22Rv1 (cell line): Measurements from ENCODE around the gene MTA1.
A peak's percentile ranks its signal among the peaks of the same experiment; 100 is the strongest.

Experiments used
- H3K27ac ChIP-seq: fragments of 450-650 bp; 2 replicates; pipeline ENCODE4 v1.5.1; 2017
- CTCF ChIP-seq: fragments of 450-650 bp; IDR thresholded peaks from 2 replicates; pipeline ENCODE4 v1.5.1; 2017; ENCODE audit warnings: mild to moderate bottlenecking
- ZFX ChIP-seq: fragments of 450-650 bp; IDR thresholded peaks from 2 replicates; pipeline ENCODE4 v1.6.1; 2017; ENCODE audit warnings: antibody characterized with exemption, borderline replicate concordance

MTA1 gene

GRCh38 chr14:105419195-105420091 is at the start of gene MTA1:
MTA1 (plus strand) TSS chr14:105419827; CDS start chr14:105420036, 209 bp downstream.
- TF ChIP-seq ZFX = no peak
- H3K27ac ChIP-seq = peak within 1 kb of the TSS; percentile 78

- TF ChIP-seq ZFX (no peak), CTCF (peak; percentile 25; the same call in 1 of the 2 replicates)
- 0 out of 2 replicates have a peak overlapping the region, but pooled peaks have one; percentile 9 for H3K27ac ChIP-seq
These were observed 45.2 kb upstream of the MTA1 start for GRCh38 chr14:105374389-105374788.

GRCh38 chr14:105375635-105376057 is 44.0 kb upstream of the MTA1 start:
- no peak overlapping the region for H3K27ac ChIP-seq
- TF ChIP-seq CTCF = no peak
- no peak for TF ChIP-seq ZFX

GRCh38 chr14:105376521-105377440 is 42.8 kb upstream of the MTA1 start:
- H3K27ac ChIP-seq = no peak overlapping the region

GRCh38 chr14:105377555-105378182 is 42.0 kb upstream of the MTA1 start:
- H3K27ac ChIP-seq = no peak overlapping the region
- TF ChIP-seq CTCF (no peak), ZFX (no peak)

More at GRCh38 chr14:105376521-105377440, 42.8 kb upstream of the MTA1 start:
- TF ChIP-seq ZFX (no peak), CTCF (no peak)

- no peak overlapping the region for H3K27ac ChIP-seq
- TF ChIP-seq CTCF (no peak), ZFX (no peak)
These were observed 41.4 kb upstream of the MTA1 start for GRCh38 chr14:105378199-105378598.
